ENCODE results near the gene HEPACAM2.

The HEPACAM2 gene

DNA sequence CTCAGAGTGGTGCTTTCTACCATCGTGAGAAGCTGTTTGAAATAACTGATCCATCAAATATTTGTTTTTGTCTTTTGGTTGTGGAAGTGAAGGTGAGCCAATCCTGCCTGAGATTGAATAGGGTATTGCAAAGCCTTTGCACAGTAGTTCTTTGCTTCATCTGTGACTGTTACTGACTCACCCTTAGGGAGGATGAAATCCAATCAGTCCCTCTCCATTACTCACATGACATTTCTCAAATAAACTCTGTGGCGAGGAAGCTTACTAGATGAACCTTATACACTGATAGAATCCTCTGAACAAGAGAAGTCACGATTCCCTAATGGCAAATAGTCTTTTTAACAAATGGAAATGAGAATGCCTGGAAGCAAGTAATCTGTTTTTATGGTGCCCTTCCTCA lies 31.9 kb downstream of the HEPACAM2 start:
- no peak for TF ChIP-seq EZH2phosphoT487 (conservative IDR thresholded peaks at IDR 0.05; ENCODE audit: low read length)
- TF ChIP-seq, protein P1, sequence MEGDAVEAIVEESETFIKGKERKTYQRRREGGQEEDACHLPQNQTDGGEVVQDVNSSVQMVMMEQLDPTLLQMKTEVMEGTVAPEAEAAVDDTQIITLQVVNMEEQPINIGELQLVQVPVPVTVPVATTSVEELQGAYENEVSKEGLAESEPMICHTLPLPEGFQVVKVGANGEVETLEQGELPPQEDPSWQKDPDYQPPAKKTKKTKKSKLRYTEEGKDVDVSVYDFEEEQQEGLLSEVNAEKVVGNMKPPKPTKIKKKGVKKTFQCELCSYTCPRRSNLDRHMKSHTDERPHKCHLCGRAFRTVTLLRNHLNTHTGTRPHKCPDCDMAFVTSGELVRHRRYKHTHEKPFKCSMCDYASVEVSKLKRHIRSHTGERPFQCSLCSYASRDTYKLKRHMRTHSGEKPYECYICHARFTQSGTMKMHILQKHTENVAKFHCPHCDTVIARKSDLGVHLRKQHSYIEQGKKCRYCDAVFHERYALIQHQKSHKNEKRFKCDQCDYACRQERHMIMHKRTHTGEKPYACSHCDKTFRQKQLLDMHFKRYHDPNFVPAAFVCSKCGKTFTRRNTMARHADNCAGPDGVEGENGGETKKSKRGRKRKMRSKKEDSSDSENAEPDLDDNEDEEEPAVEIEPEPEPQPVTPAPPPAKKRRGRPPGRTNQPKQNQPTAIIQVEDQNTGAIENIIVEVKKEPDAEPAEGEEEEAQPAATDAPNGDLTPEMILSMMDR (IDR thresholded peaks at IDR 0.05; ENCODE audit: insufficient read depth, low read length, poor library complexity, severe bottlenecking), result no peak
- H3K4me3 ChIP-seq (ENCODE audit: insufficient read depth, low read length, poor library complexity, severe bottlenecking), result no peak overlapping the region

DNA sequence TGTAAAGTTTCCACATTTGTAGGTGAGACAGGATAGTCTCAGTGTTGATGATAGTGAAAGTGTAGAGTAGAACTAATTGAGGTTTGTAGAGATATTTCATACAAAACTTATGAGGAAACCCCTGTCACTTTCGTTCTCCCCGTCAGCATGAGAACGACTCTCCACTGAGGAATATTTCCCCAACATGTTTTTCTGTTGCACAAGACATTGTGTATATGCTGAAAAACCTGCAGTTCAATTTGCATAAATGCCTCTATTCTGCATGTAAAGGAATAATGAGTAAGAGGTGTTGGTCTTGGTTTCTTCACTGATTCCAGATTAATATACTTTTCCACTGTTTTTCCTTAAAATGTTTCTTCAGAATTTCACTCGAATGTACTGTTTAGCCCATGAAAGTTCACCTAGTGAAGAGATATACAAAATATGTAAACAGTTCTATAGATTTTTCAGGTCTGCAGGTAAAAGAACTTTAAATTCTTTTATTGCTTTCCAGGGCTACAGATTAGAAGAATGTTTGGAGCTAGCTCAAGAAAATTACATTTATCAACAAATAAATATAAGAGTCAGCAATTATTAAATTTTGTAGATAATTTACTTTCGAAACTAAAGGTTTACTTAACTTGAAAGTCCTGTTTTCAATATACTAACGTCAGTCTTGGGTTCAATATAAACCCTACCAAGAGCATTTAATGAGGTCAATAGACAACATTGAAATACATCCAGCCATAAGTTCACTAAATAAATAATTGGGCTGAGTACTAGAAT lies 37.2 kb downstream of the HEPACAM2 start:
- H3K27me3 ChIP-seq (ENCODE audit: low read length), result no peaks in the 10 kb centered on the region
- no peaks in the 10 kb centered on the region for H3K79me2 ChIP-seq (ENCODE audit: insufficient read depth, low read length)
- no peak overlapping the region for H3K27ac ChIP-seq (ENCODE audit: low read depth, low read length)
- no peak overlapping the region for H3K4me3 ChIP-seq (ENCODE audit: insufficient read depth, low read length, poor library complexity, severe bottlenecking)
- no peaks in the 10 kb centered on the region for H4K20me1 ChIP-seq (ENCODE audit: low read depth, low read length)
- no peaks in the 10 kb centered on the region for H3K9me3 ChIP-seq (ENCODE audit: insufficient read depth, low read length)
- H3K4me2 ChIP-seq (ENCODE audit: low read depth, low read length, poor library complexity, severe bottlenecking), result no peak overlapping the region
- H2AFZ ChIP-seq (ENCODE audit: low read depth, low read length, severe bottlenecking), result no peak overlapping the region
- H3F3A ChIP-seq (ENCODE audit: insufficient read depth), result no peaks in the 10 kb centered on the region
- no peaks in the 10 kb centered on the region for H3K36me3 ChIP-seq (ENCODE audit: low read length)
- no peak overlapping the region for H3K9ac ChIP-seq (ENCODE audit: low read length)
- no peaks in the 10 kb centered on the region for H3K9me2 ChIP-seq (replicated peaks; ENCODE audit: insufficient read depth, low read length)
- TF ChIP-seq, protein P1 (IDR thresholded peaks at IDR 0.05; ENCODE audit: insufficient read depth, low read length, poor library complexity, severe bottlenecking), result no peak
- no peak for TF ChIP-seq EZH2phosphoT487 (conservative IDR thresholded peaks at IDR 0.05; ENCODE audit: low read length)

More for the DNA sequence above, 31.9 kb downstream of the HEPACAM2 start:
- H3K9me3 ChIP-seq (ENCODE audit: insufficient read depth, low read length), result no peaks in the 10 kb centered on the region
- H3F3A ChIP-seq (ENCODE audit: insufficient read depth), result no peaks in the 10 kb centered on the region
- no peak overlapping the region for H2AFZ ChIP-seq (ENCODE audit: low read depth, low read length, severe bottlenecking)
- no peaks in the 10 kb centered on the region for H3K36me3 ChIP-seq (ENCODE audit: low read length)
- H4K20me1 ChIP-seq (ENCODE audit: low read depth, low read length), result no peaks in the 10 kb centered on the region
- no peak overlapping the region for H3K4me2 ChIP-seq (ENCODE audit: low read depth, low read length, poor library complexity, severe bottlenecking)
- H3K9ac ChIP-seq (ENCODE audit: low read length), result no peak overlapping the region
- H3K27ac ChIP-seq (ENCODE audit: low read depth, low read length), result no peak overlapping the region
- no peaks in the 10 kb centered on the region for H3K79me2 ChIP-seq (ENCODE audit: insufficient read depth, low read length)
- no peaks in the 10 kb centered on the region for H3K9me2 ChIP-seq (replicated peaks; ENCODE audit: insufficient read depth, low read length)
- H3K27me3 ChIP-seq (ENCODE audit: low read length), result no peaks in the 10 kb centered on the region

DNA sequence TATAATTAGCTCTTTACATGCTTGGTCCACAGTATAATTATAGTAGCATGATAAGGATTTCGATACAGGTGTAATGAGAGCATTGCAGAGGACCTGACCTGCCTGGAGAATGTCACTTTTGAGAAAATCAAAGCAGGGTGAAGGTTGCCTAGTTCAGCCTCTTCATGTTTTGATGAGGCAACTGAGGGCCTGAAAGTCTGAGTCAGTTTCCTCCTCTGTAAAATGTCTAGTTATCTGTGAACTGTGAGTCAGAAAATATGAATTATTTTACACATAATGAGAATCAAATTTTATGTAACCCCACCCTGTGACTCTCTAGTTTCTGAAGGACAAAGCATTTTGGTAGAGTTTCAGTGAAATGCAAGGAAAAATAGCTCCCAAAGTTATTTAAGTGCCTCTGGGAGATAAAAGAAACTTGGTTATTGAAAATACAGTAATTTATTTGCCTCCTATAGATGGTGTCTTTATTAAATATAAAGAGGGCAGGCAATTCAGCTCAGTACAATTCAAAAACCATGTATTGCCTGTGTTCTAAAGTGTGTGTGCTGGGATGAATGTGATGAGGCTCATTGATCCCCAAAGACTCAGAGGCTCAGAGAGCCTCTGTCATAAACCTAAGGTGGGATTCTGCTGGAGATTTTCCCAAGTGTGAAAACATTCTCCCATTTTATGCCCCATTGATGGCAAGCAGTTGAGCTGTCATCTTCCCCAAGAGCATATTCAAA lies 40.8 kb downstream of the HEPACAM2 start:
- no peaks in the 10 kb centered on the region for H3F3A ChIP-seq (ENCODE audit: insufficient read depth)
- H3K79me2 ChIP-seq (ENCODE audit: insufficient read depth, low read length), result no peaks in the 10 kb centered on the region
- H3K9ac ChIP-seq (ENCODE audit: low read length), result no peak overlapping the region
- no peak overlapping the region for H3K4me2 ChIP-seq (ENCODE audit: low read depth, low read length, poor library complexity, severe bottlenecking)
- no peaks in the 10 kb centered on the region for H3K9me3 ChIP-seq (ENCODE audit: insufficient read depth, low read length)
- no peak overlapping the region for H2AFZ ChIP-seq (ENCODE audit: low read depth, low read length, severe bottlenecking)
- H3K36me3 ChIP-seq (ENCODE audit: low read length), result no peaks in the 10 kb centered on the region
- no peak for TF ChIP-seq EZH2phosphoT487 (conservative IDR thresholded peaks at IDR 0.05; ENCODE audit: low read length)
- TF ChIP-seq, protein P1 (IDR thresholded peaks at IDR 0.05; ENCODE audit: insufficient read depth, low read length, poor library complexity, severe bottlenecking), result no peak
- no peak overlapping the region for H3K4me3 ChIP-seq (ENCODE audit: insufficient read depth, low read length, poor library complexity, severe bottlenecking)
- no peaks in the 10 kb centered on the region for H4K20me1 ChIP-seq (ENCODE audit: low read depth, low read length)
- no peak overlapping the region for H3K27ac ChIP-seq (ENCODE audit: low read depth, low read length)
- no peaks in the 10 kb centered on the region for H3K27me3 ChIP-seq (ENCODE audit: low read length)
- H3K9me2 ChIP-seq (replicated peaks; ENCODE audit: insufficient read depth, low read length), result no peaks in the 10 kb centered on the region
